ENCODE data around the gene ARID4B. TPM values are rescaled to one million over a fixed set of nuclear protein-coding genes. Genes with fewer than 3 reads are reported as not detected.
A peak's percentile ranks its signal among the peaks of the same experiment; 100 is the strongest.
"Not testable (repeated sequence)": the region's sequence is repeated elsewhere in the genome, so short reads cannot be mapped to it uniquely, and the experiment has no call there.

Gene ARID4B
- total and polyA plus RNA-seq, 7 donors: 8.1 to 41.7 (median 30.1) TPM

- Histone ChIP-seq H3K27ac (peak overlapping the region; percentile 89 to 91 (median 90)), H3K9me3 (no peaks in the 10 kb centered on the region), H3K36me3 (peaks cover 0 to 32% (median 6%) of the 10 kb centered on the region in 4 donors), H3K27me3 (no peaks in the 10 kb centered on the region), H3K4me3 (peak overlapping the region; percentile 64 to 82 (median 76)), H3K4me1 (peaks cover 0 to 31% (median 20%) of the 10 kb centered on the region in 4 donors)
- TF ChIP-seq POLR2AphosphoS5 (IDR thresholded peaks at IDR 0.05): no peak
- TF ChIP-seq POLR2A (IDR thresholded peaks at IDR 0.05): no peak
- TF ChIP-seq CTCF (IDR thresholded peaks at IDR 0.05): no peak
- no peak for TF ChIP-seq EP300 (IDR thresholded peaks at IDR 0.05)
- WGBS, 2 donors: 5 to 10% methylated on average over 14 of the region's 14 CpGs
- no peak for DNase-seq
- intact Hi-C loops (cut with DNase I): loop anchor here (2.0 kb wide), 2 partner anchors 32 to 168 kb away; partner anchors contain the start of genes ARID4B, GGPS1 and TOMM20
These were observed 167.5 kb downstream of the ARID4B start for GRCh38 chr1:235160383-235160956.

- intact Hi-C loops (cut with DNase I): loop anchor here (2.0 kb wide), 2 partner anchors 31 to 169 kb away; partner anchors contain the start of genes ARID4B, GGPS1 and TOMM20
- H3K36me3 ChIP-seq: peaks cover 0 to 37% (median 6%) of the 10 kb centered on the region in 4 donors
- peak overlapping the region in 3 of 4 donors; percentile 89 to 91 (median 90) for H3K27ac ChIP-seq
- not testable (repeated sequence) for H3K9me3 ChIP-seq, H3K27me3 ChIP-seq, DNase-seq
- H3K4me3 ChIP-seq: peak overlapping the region in 2 of 4 donors; percentile 64 to 78
- WGBS, 2 donors: 80 to 86% methylated on average over 9 of the region's 9 CpGs
- H3K4me1 ChIP-seq: peaks cover 0 to 32% (median 20%) of the 10 kb centered on the region in 4 donors
These were observed 168.0 kb downstream of the ARID4B start for GRCh38 chr1:235159930-235160329.

DNA sequence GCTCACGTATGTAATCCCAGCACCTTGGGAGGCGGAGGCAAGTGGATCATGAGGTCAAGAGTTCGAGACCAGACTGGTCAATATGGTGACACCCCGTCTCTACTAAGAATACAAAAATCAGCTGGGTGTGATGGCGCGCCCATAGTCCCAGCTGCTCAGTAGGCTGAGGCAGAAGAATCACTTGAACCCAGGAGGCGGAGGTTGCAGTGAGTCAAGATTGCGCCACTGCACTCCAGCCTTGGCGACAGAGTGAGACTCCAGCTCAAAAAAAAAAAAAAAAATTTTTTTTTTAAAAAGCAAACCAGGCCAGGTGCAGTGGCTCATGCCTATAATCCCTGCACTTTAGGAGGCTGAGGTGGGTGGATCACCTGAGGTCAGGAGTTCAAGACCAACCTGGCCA, 168.7 kb downstream of the ARID4B start:
- H3K4me3 ChIP-seq; DNase-seq; H3K27me3 ChIP-seq; intact Hi-C loops (cut with DNase I); H3K9me3 ChIP-seq; H3K27ac ChIP-seq: not testable (repeated sequence)
- 89 to 96% methylated on average over 9 of the region's 9 CpGs for WGBS, 2 donors
- peaks cover 0 to 36% (median 20%) of the 10 kb centered on the region in 4 donors for H3K4me1 ChIP-seq
- H3K36me3 ChIP-seq: peaks cover 0 to 43% (median 6%) of the 10 kb centered on the region in 4 donors

DNA sequence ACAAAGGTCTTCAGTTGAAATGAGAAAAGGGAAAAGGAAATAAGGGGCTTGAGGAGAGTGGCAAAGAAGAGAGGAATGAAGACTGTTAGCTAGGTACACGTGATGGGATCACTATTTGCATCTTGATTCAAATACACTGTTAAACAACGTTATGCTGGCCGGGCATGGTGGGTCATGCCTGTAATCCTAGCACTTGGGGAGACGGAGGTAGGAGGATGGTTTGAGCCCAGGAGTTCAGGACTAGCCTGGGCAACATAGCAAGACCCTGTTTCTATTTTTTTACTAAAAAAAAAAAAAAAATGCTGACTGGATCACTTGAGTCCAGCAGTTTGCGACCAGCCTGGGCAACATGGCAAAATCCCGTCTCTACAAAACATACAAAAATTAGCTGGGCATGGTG, 169.3 kb downstream of the ARID4B start:
- no peaks in the 10 kb centered on the region for H3K9me3 ChIP-seq
- H3K36me3 ChIP-seq: peaks cover 2 to 49% (median 10%) of the 10 kb centered on the region in 4 donors
- H3K27ac ChIP-seq: no peak overlapping the region
- intact Hi-C loops (cut with DNase I): no loop called here
- 95 to 96% methylated on average over 6 of the region's 6 CpGs for WGBS, 2 donors
- no peaks in the 10 kb centered on the region for H3K27me3 ChIP-seq
- peaks cover 0 to 36% (median 20%) of the 10 kb centered on the region in 4 donors for H3K4me1 ChIP-seq
- no peak for DNase-seq
- TF ChIP-seq POLR2AphosphoS5 (IDR thresholded peaks at IDR 0.05) (no peak), POLR2A (IDR thresholded peaks at IDR 0.05) (no peak), EP300 (IDR thresholded peaks at IDR 0.05) (no peak), CTCF (IDR thresholded peaks at IDR 0.05) (no peak)
- H3K4me3 ChIP-seq: no peak overlapping the region

DNA sequence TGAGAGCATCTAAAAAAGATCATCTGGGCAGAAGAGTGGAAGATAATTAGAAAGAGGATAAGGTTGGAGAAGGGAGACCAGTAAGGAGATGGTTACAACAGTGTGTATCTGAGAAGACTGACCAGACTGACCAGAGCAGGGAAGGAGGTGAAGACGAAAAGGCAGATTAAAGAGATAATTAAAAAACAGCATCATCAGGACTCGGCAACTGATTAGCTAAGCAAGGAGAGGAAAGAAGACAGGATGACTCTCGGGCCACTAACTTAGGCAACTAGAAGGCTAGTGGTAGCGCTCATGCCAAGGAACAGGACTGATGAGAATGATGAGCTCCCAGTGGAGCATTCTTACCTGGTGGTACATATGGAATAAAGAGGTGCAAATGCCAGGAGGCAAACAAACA, 170.8 kb downstream of the ARID4B start:
- no peak overlapping the region for H3K27ac ChIP-seq
- peaks cover 3 to 64% (median 15%) of the 10 kb centered on the region in 4 donors for H3K36me3 ChIP-seq
- 83 to 92% methylated on average over 4 of the region's 4 CpGs for WGBS, 2 donors
- intact Hi-C loops (cut with DNase I): no loop called here
- no peaks in the 10 kb centered on the region for H3K9me3 ChIP-seq
- H3K27me3 ChIP-seq: no peaks in the 10 kb centered on the region
- TF ChIP-seq CTCF (IDR thresholded peaks at IDR 0.05) (no peak), EP300 (IDR thresholded peaks at IDR 0.05) (no peak), POLR2AphosphoS5 (IDR thresholded peaks at IDR 0.05) (no peak), POLR2A (IDR thresholded peaks at IDR 0.05) (no peak)
- H3K4me3 ChIP-seq: no peak overlapping the region
- no peak for DNase-seq
- H3K4me1 ChIP-seq: peaks cover 0 to 36% (median 19%) of the 10 kb centered on the region in 4 donors

Data from sigmoid colon (tissue), 7 donors.